T-helper 1 cell (primary cell): ENCODE results near the gene PTPRK.

Source experiments
- DNase-seq, 5 donors: peaks; one replicate each; pipeline ENCODE4 v3.0.0-alpha.2; 2012 to 2020

Gene PTPRK

GRCh38 chr6:128242765-128243403, 277.5 kb downstream of the PTPRK start:
- DNase-seq: no peak

DNA sequence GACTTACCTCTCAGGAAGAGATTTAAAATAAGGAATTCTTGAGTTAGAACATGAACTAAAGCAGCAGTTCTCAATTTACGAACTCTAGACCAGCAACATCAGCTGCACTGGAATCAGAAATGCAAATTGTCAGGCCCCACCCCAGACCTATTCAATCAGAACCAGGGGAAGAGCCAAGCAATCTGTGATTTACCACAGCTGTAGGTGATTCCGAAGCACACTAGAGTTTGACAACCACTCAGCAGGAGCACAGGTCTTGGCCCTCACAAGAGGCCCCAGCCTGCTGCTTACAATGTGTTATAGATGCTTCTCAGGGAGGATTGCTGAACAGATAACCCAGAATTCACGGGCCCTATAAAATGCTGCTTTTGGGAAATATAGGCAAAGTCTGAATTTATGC, 279.2 kb downstream of the PTPRK start:
- DNase-seq: no peak

DNA sequence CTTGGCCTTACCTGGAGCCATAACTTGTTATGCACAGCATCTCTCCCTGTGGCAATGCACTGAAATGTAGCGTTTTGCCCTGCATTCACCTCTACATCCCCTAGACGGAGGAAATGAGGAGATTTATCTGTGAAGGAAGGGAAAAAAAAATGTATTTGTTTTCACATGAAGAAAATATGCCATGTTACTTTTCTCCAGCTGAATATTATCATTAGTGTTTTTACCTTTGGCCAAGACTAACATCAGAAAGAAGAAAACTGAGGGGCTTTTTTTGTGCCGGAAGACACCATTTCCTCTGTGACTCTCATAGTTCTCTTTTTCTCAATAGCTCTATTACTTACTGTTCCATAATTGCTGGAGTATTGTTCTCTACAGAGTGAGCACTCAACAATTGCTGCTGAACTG, 280.4 kb downstream of the PTPRK start:
- DNase-seq: no peak

- DNase-seq: no peak
These were observed 281.3 kb downstream of the PTPRK start for GRCh38 chr6:128239146-128239545.

- DNase-seq: no peak
These were observed 282.2 kb downstream of the PTPRK start for GRCh38 chr6:128238225-128238624.

DNA sequence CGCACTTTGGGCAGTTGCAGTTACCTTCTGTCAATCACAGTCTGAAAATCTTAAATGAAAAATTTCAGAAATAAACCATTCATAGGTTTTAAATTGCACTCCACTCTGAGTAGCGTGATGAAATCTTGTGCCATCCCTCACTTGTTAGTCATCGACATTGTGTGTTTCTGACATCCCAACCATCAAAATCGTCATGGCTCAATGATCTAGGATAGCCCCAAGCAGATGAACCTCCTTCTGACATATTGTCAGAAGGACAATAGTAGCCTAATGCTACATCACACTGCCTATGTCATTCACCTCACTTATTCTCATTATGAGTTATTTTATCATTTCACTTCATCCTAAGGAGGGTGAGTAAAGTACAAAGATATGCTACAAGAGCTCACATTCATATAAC, 284.8 kb downstream of the PTPRK start:
- no peak for DNase-seq

- DNase-seq: no peak
These were observed 286.9 kb downstream of the PTPRK start for GRCh38 chr6:128233531-128233930.

GRCh38 chr6:128230267-128230989, 290.0 kb downstream of the PTPRK start:
- no peak for DNase-seq

- no peak for DNase-seq
These were observed 294.8 kb downstream of the PTPRK start for GRCh38 chr6:128225612-128226011.

- no peak for DNase-seq
These were observed 303.5 kb downstream of the PTPRK start for GRCh38 chr6:128216917-128217316.

DNA sequence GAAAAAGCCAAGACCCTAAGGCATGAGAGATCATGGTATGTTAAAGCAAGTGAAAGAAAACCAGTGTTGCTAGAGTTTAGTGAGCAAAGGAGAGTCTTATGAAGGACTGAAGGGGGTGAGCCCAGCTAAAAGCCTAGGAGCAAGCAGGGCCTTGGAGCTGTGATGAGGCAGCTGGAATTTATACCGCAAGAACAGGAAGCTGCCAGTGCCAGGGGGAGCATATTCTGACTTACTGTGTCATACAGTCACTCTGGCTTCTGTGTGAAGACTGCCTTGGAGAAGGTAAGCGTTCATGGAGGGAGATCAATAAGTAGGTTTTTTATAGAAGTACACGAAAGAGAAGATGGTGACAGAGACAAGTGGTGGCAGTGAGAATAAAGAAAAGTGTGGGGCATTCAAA, 310.6 kb downstream of the PTPRK start:
- DNase-seq: no peak

DNA sequence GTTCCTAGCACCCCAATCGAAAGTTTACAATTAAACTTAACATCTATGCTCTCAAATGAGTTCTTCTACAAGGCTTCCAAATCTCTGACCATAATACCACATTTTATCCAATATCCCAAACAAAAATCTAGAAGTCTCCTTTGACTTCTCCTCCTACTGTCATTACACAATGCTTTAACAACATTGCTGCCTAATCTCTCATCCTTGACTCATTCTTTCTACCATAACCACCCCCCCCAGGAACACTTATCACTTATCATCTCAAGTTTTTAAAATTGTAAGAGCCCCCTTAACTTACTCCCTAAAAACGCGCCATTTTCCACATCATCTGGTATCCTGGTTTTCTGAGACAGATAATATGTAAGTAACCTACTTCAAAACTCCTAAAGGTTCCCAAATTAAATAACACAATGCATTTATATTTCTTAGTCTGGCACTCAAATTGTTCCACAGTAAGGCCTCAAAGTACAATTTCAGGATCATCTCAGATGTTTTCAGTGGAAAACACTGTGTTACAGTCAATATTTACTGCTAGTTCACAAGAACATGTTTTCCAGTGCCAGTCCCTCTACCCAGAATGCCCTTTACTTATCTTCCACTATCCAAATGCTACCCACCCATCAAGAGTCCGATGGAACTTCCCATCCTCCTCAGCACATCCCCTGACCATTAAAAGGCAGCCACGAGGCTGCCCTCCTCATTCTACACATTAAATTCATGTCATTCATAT, 311.4 kb downstream of the PTPRK start:
- no peak for DNase-seq

DNA sequence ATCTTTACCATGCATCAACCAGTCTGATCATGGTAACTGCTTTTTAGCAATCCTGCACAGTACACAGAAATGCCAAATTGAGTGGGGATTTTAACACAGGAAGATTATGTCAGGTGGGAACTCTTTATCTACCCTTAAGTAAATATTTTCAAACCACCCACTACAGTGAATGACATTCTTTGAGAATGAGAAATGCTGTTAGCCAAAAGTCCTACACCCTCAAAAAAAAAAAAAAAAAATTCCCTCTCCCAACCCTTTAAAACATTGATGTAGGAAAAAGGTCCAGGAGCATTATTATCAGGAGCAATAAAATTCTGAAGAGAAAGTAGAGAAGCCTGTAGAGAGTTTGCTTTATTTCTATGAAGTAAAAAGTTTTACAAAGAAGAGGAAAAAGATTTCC, 312.3 kb downstream of the PTPRK start:
- no peak for DNase-seq

GRCh38 chr6:128206610-128207426, 313.6 kb downstream of the PTPRK start:
- DNase-seq: no peak

GRCh38 chr6:128204616-128205015, 315.8 kb downstream of the PTPRK start:
- no peak for DNase-seq

- no peak for DNase-seq
These were observed 318.1 kb downstream of the PTPRK start for GRCh38 chr6:128202169-128202765.

DNA sequence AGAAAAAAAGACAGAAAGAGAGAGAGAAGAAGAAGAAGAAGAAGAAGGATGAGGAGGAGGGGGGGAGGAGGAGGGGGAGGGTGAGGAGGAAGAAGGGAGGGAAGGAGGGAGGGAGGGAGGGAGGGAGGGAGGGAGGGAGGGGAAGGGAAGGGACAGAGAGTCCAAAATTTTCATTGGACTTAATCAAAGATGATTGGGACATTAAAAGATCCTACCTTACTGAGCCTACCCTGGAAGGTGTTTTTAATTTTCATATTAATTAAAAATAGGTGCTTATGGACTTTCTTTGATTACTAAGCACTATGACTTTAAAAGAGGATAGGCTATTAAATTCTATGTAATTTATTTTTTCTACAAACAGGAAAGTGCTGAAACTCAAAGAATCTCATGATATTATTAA, 319.6 kb downstream of the PTPRK start:
- DNase-seq: no peak

GRCh38 chr6:128199461-128199860, 320.9 kb downstream of the PTPRK start:
- no peak for DNase-seq

GRCh38 chr6:128192972-128193371, 327.4 kb downstream of the PTPRK start:
- no peak for DNase-seq

GRCh38 chr6:128188678-128189077, 331.7 kb downstream of the PTPRK start:
- no peak for DNase-seq

DNA sequence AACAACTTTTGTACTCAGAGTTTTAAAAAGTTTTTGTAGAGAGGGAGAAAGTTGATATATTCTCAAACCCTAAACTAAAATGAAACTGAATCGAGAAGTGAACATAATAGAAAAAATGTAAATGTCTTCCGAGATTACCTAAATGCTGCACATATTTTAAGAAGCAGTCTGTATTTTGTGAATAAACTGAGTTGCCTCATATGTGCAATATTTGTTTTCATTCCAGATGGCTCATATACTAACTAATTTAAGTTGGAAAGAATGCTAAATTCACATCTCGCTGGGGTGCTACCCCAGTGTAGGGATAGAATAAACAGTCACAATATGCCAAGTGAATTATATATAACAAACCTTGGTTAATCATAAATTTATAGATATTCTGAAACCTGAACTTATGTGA, 333.7 kb downstream of the PTPRK start:
- no peak for DNase-seq

- DNase-seq: no peak
These were observed 340.4 kb downstream of the PTPRK start for GRCh38 chr6:128179876-128180438.
